Spleen (tissue), 11 donors: Measurements from ENCODE around the gene TSPAN10. TPM values are rescaled to one million over a fixed set of nuclear protein-coding genes. Genes with fewer than 3 reads are reported as not detected.

Experiments
- DNase-seq: peaks from one replicate; pipeline ENCODE4 v3.0.0-alpha.2; 2020
- H3K27ac ChIP-seq, 8 donors: fragments of 200-600 bp; sonication (generic) in 7 of 8; 1 replicate in 4 of 8; 2 replicates in 4 of 8; pipeline versions ENCODE4 v1.5.0 to v1.8.0; 2016 to 2021; ENCODE audit warnings: inconsistent platforms in 4 of 8, mild to moderate bottlenecking in 4 of 8, moderate library complexity in 1 of 8
- H3K27me3 ChIP-seq, 7 donors: fragments of 200-600 bp; sonication (generic) in 6 of 7; replicated peaks in 1 of 7; 1 replicate in 4 of 7; 2 replicates in 3 of 7; pipeline versions ENCODE4 v1.5.0 to v1.8.0; 2016 to 2021; ENCODE audit warnings: inconsistent platforms in 3 of 7, mild to moderate bottlenecking in 1 of 7
- H3K36me3 ChIP-seq, 6 donors: fragments of 200-600 bp; sonication (generic) in 5 of 6; 1 replicate in 4 of 6; 2 replicates in 2 of 6; pipeline versions ENCODE4 v1.5.0 to v1.8.0; 2016 to 2021; ENCODE audit warnings: inconsistent platforms in 2 of 6
- H3K4me1 ChIP-seq, 6 donors: fragments of 200-600 bp; sonication (generic) in 5 of 6; 1 replicate in 3 of 6; 2 replicates in 3 of 6; pipeline versions ENCODE4 v1.5.0 to v1.8.0; 2016 to 2021; ENCODE audit warnings: inconsistent platforms in 3 of 6
- H3K4me3 ChIP-seq, 8 donors: fragments of 200-600 bp; sonication (generic) in 7 of 8; 1 replicate in 4 of 8; 2 replicates in 4 of 8; pipeline versions ENCODE4 v1.5.0 to v1.8.0; 2016 to 2021; ENCODE audit warnings: inconsistent platforms in 4 of 8, mild to moderate bottlenecking in 4 of 8, moderate library complexity in 2 of 8
- H3K9me3 ChIP-seq, 8 donors: fragments of 200-600 bp; sonication (generic) in 7 of 8; 1 replicate in 4 of 8; 2 replicates in 4 of 8; pipeline versions ENCODE4 v1.5.0 to v1.8.0; 2016 to 2021; ENCODE audit warnings: inconsistent platforms in 4 of 8
- CTCF ChIP-seq, 11 experiments: fragments of 200-600 bp in 7 of 11; fragments of 450-650 bp in 4 of 11; sonication (generic) in 4 of 11; IDR thresholded peaks in 8 of 11; conservative IDR thresholded peaks in 3 of 11; 1 replicate in 7 of 11; 2 replicates in 4 of 11; pipeline versions ENCODE4 v1.4.0 to v1.8.0; 2016 to 2021; ENCODE audit warnings: antibody characterized with exemption in 11 of 11, inconsistent platforms in 4 of 11, mild to moderate bottlenecking in 1 of 11
- POLR2A ChIP-seq, 3 donors: fragments of 450-650 bp; IDR thresholded peaks; one replicate each; pipeline ENCODE4 v1.5.1; 2017; ENCODE audit warnings: antibody characterized with exemption in 3 of 3, mild to moderate bottlenecking in 1 of 3
- POLR2AphosphoS5 ChIP-seq, 3 donors: sonication (generic); formaldehyde crosslinking; IDR thresholded peaks; one replicate each; pipeline ENCODE4 v1.5.1; 2017; ENCODE audit warnings: antibody characterized with exemption in 3 of 3
- WGBS, 5 donors: extraction: QIAGEN DNeasy Blood & Tissue Kit in 3 of 5; methylation state at CpG; one replicate each; pipeline versions ENCODE4 v1.1.5 to v1.1.7; 2013 to 2018; 5-methylcytosine and 5-hydroxymethylcytosine counted together
- intact Hi-C: fragments of 100-400 bp; cut with DNase I; formaldehyde crosslinking; loops from one replicate; pipeline ENCODE4 v1.15.0; 2023; ENCODE audit warnings: low total_unique reads
- polyA plus RNA-seq, 3 donors: library from polyadenylated mRNA; stranded (reverse); fragments of 200-250 nt; gene quantifications; one replicate each; pipeline ENCODE4 v1.2.1, GENCODE V29; 2013
- total RNA-seq, 7 donors: library from RNA; depleted of rRNA in 3 of 7; stranded (reverse); fragments of >200 nt in 3 of 7; fragmentation: NEBNext Ultra II Directional in 4 of 7; extraction: Animal tissue kit (Norgen Biotek cat#: 25700) in 4 of 7; gene quantifications; one replicate each; pipeline versions ENCODE4 v1.1.0 to v1.2.1, GENCODE V29; 2016 to 2021
- donor health status: healthy with polysubstance abuse.
- donor health status: DM: no; HTN: no; CAD: no; lungs with moderate emphysema.
- donor health status: DM: no; HTN: no; CAD: no.
- donor health status: Bipolar disorder and iron deficiency.
- donor health status: healthy.
- donor health status: DM: no; HTN: no; CAD: no.
- donor health status: DM: yes; HTN: yes; CAD: no.

TSPAN10 gene
- total and polyA plus RNA-seq, 10 donors = 0.37 to 3.0 (median 1.1) TPM; not detected in 2

- Histone ChIP-seq H3K9me3 (no peaks in the 10 kb centered on the region), H3K27me3 (no peaks in the 10 kb centered on the region), H3K27ac (no peak overlapping the region), H3K4me1 (peaks cover 0 to 9% (median 0%) of the 10 kb centered on the region in 6 donors), H3K36me3 (peaks cover 3 to 100% (median 98%) of the 10 kb centered on the region in 6 donors), H3K4me3 (no peak overlapping the region)
- intact Hi-C loops = no loop called here
- no peak for DNase-seq
- TF ChIP-seq CTCF (IDR thresholded peaks at IDR 0.05 in 8 of 11, conservative IDR thresholded peaks at IDR 0.05 in 3 of 11) (no peak), POLR2AphosphoS5 (IDR thresholded peaks at IDR 0.05) (no peak), POLR2A (IDR thresholded peaks at IDR 0.05) (no peak)
- WGBS, 5 donors = 89 to 100% (median 93%) methylated on average over 2 to 6 of the region's 6 CpGs
Measured at GRCh38 chr17:81695211-81695610, 58.2 kb downstream of the TSPAN10 start.

GRCh38 chr17:81695801-81696200 is 58.8 kb downstream of the TSPAN10 start:
- Histone ChIP-seq H3K4me1 (peaks cover 0 to 15% (median 5%) of the 10 kb centered on the region in 6 donors), H3K36me3 (peaks cover 3 to 100% (median 98%) of the 10 kb centered on the region in 6 donors), H3K27me3 (no peaks in the 10 kb centered on the region), H3K9me3 (no peaks in the 10 kb centered on the region), H3K27ac (no peak overlapping the region), H3K4me3 (no peak overlapping the region)
- TF ChIP-seq POLR2AphosphoS5 (IDR thresholded peaks at IDR 0.05) (peak in 1 of 3 donors; percentile 50), CTCF (IDR thresholded peaks at IDR 0.05 in 8 of 11, conservative IDR thresholded peaks at IDR 0.05 in 3 of 11) (no peak), POLR2A (IDR thresholded peaks at IDR 0.05) (no peak)
- no peak for DNase-seq
- 92 to 100% (median 95%) methylated on average over 10 to 22 of the region's 22 CpGs; no CpG with 5 or more reads in 1 of the 5 donors for WGBS, 5 donors
- intact Hi-C loops = no loop called here

- no peak for TF ChIP-seq POLR2AphosphoS5 (IDR thresholded peaks at IDR 0.05)
- no peak for TF ChIP-seq POLR2A (IDR thresholded peaks at IDR 0.05)
- TF ChIP-seq CTCF (IDR thresholded peaks at IDR 0.05 in 8 of 11, conservative IDR thresholded peaks at IDR 0.05 in 3 of 11) = no peak
- Histone ChIP-seq H3K36me3 (peaks cover 3 to 100% (median 98%) of the 10 kb centered on the region in 6 donors), H3K4me1 (peaks cover 1 to 20% (median 10%) of the 10 kb centered on the region in 6 donors), H3K27me3 (no peaks in the 10 kb centered on the region), H3K4me3 (no peak overlapping the region), H3K9me3 (no peaks in the 10 kb centered on the region), H3K27ac (no peak overlapping the region)
- intact Hi-C loops = no loop called here
- no peak for DNase-seq
- WGBS, 5 donors = 94 to 97% (median 96%) methylated on average over 21 to 40 of the region's 40 CpGs
Measured at GRCh38 chr17:81696218-81696941, 59.4 kb downstream of the TSPAN10 start.

GRCh38 chr17:81697261-81698044 is 60.5 kb downstream of the TSPAN10 start:
- no peak overlapping the region for H3K27ac ChIP-seq
- peaks cover 12 to 31% (median 21%) of the 10 kb centered on the region in 6 donors for H3K4me1 ChIP-seq
- H3K36me3 ChIP-seq = peaks cover 3 to 96% (median 92%) of the 10 kb centered on the region in 6 donors
- TF ChIP-seq POLR2A (IDR thresholded peaks at IDR 0.05) (no peak), POLR2AphosphoS5 (IDR thresholded peaks at IDR 0.05) (no peak), CTCF (IDR thresholded peaks at IDR 0.05 in 8 of 11, conservative IDR thresholded peaks at IDR 0.05 in 3 of 11) (no peak)
- H3K9me3 ChIP-seq = no peaks in the 10 kb centered on the region
- H3K27me3 ChIP-seq = no peaks in the 10 kb centered on the region
- 82 to 92% (median 90%) methylated on average over 24 to 25 of the region's 25 CpGs for WGBS, 5 donors
- intact Hi-C loops = no loop called here
- DNase-seq = no peak
- no peak overlapping the region for H3K4me3 ChIP-seq
